Measurements from ENCODE around the gene PLEKHH1.
"Not testable (repeated sequence)": the region's sequence is repeated elsewhere in the genome, so short reads cannot be mapped to it uniquely, and the experiment has no call there.

The PLEKHH1 gene

DNA sequence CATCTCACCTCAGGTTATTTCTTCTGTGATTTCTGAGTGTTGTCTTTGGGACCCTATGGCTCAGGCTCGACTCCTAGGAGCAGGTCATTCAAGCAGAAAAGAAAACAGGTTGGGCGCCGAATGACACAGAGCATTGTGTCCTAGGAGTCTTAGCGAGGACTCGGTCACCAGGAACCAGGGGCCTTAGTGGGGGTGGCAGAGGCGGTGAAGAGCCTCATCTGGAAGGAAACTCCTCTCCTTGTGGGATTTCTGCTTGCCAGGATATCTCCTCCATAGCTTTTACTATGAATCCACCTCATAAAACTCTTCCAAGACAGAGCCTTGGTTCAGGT, 630 bp downstream of the PLEKHH1 start:
- no peak for DNase-seq (ENCODE audit: low read depth in 2 of 2)

DNA sequence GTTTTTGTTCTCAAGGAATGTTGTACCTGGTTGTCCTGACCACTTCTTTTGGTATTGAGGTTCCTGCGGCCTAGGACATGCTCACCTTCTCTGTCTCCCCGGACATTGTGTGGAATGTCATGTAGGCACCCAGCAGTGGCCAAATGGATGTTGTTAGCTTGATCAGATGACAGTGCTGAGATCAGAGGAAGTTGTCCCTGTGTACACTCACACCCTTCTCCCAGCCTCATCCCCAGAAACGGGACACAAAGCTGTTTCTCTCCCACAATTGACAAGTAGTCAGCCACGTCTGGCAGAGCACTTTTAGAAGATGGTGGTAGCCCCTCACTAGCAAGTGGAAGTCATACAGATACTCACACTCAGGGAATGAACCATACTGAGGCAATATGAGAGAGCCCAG, 3.0 kb downstream of the PLEKHH1 start:
- DNase-seq (ENCODE audit: low read depth in 2 of 2) = no peak

DNA sequence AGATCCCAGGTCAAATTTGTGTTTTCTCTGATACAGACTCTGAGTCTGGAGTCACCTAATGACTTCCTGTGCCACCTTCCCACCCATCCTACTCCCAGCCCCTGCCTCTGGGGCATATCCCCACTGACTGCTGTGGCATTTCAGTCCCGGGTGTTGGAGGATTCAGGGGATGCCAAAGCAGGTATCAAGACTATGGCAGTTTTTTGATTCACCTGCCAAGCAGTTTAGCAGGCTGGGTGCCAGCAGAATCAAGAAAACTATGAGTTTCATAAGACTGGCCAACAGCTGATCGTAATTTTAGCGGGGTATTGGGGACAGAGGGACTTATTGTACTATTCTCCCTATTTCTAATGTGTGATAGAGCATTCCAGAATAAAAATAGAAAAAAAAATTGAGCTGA, 4.6 kb downstream of the PLEKHH1 start:
- no peak for DNase-seq (ENCODE audit: low read depth in 2 of 2)

GRCh38 chr14:67538501-67538900, 5.4 kb downstream of the PLEKHH1 start:
- no peak for DNase-seq (ENCODE audit: low read depth in 2 of 2)

DNA sequence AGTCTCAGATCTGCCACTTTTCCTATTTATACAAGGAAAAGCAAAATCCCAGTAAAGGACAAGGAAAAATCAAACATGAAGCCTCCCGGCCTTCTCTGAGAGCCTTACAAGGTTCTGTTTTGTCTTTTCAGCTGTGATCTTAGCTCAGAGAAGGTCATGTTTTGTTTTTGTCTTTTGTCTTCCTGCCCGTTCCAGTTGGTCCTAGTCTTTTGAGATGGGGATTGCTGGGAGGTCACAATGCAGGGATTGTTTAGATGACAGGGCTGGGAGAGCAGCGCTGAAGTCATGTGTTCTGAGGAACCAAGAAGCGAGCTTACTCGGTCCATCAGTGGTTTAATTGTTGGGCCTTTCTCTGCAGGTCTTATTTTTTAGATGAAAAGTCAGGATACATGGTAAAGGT, 6.0 kb downstream of the PLEKHH1 start:
- no peak for DNase-seq (ENCODE audit: low read depth in 2 of 2)

DNA sequence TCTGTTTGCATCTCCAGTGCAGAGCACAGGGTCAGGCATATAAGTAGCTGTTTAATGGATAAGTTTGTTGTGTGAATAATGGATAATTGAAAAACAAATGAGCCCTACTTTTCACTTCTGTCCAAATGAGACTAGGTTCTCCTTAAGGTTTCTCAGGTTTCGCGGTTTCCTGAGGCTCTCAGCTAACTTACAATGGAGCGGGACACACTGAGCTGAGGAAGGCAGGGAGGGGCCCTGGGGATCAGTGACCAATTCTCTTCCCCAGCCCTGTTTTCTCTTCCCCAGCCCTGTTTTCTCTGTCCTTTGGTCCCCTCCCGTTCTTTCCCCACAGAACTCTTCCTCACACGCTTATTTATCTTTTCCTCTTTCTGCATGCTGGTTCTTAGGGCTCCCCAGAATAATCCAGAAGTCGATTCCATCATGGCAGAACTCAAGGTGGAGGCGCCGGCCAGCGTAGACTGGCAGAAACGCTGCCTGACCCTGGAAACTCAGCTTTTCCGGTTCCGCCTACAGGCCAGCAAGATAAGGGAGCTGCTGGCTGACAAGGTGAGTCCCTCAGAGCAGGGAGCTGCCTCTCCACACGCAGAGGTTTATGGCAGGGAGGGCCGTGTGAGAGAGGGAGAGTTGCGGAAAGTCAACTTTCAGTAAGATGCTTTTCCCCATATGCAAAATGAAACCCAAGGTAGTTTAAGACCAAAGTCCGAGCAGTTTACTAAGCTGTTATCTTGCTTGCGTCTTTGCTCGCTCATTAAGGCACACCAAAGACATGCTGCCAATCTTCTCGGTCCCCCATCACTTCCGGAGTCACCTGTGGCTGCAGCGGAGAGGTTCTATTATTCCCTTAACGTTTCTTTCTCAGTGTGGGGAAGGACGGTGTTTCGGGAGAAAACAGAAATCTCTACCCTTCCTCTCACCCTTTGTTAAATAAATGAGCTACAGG, 8.6 kb downstream of the PLEKHH1 start:
- DNase-seq (ENCODE audit: low read depth in 2 of 2) = no peak

- DNase-seq (ENCODE audit: low read depth in 2 of 2) = not testable (repeated sequence)
Observed at GRCh38 chr14:67542620-67543019, 9.5 kb downstream of the PLEKHH1 start.

DNA sequence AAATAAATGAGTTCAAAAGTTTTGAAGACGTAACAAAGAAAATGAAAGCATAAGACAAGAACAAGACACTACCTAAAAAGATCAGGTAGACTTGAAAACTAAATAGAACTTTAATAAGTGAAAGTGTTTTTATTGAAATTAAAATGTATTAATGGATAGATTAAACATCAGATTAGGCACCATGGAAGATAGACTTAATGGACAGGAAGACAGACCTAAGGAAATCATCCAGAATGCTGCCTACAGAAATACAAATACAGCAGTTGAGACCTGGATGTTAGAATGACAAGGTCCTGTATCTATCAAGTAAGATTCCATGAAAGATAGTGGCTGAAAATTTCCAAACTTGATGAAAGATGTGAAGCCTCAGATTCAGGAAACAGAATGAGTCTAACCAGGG, 11.5 kb downstream of the PLEKHH1 start:
- DNase-seq (ENCODE audit: low read depth in 2 of 2) = no peak

DNA sequence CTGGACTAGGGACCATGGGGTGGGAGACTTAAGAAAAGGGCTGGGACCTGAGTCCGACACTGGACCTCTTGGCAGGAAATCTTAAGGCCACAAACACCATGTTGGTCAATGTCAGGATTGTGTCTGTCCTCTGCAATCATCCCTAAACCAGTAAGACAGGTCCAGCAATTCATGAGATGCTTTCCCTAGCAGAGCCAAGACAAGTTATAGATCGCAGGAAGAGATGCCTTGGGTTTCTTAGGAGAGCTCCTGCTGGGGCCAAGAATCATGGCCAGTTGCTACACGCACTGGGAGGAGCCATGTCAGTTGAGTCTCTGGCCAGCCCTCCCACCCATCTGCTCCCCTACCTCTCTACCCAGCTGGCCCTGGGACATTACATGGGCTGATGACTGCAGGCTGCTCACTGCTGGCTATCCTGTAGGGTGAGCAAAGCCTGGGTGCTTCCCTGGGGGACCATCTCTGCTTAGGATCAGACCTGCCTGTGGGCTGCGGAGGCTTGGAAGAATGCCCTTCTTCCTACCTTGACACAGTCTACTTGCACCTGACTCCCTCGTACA, 14.2 kb downstream of the PLEKHH1 start:
- no peak for DNase-seq (ENCODE audit: low read depth in 2 of 2)

GRCh38 chr14:67549734-67550133, 16.6 kb downstream of the PLEKHH1 start:
- DNase-seq (ENCODE audit: low read depth in 2 of 2) = no peak

- DNase-seq (ENCODE audit: low read depth in 2 of 2) = no peak
Observed at GRCh38 chr14:67551123-67551522, 18.0 kb downstream of the PLEKHH1 start.

DNA sequence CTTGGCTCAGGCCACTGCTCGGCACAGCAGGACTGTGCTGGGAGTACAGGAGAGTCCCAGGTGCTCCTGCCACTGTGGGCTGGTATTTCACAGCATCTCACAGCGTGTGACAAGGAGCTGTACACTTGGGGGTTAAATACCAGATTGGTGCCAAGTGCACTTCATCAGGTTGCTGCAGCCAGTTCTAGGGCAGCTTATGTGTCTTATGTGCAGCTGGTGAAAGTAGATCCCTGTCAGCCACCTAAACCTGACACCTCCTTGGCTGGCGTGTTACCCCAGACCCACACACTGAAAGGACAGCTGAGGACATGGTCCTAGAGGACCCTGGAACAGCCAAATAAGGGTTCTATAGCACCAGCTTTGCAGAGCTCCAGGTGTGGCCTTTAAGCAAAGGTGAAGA, 18.9 kb downstream of the PLEKHH1 start:
- no peak for DNase-seq (ENCODE audit: low read depth in 2 of 2)

GRCh38 chr14:67553547-67553946, 20.5 kb downstream of the PLEKHH1 start:
- no peak for DNase-seq (ENCODE audit: low read depth in 2 of 2)

GRCh38 chr14:67554341-67554740, 21.3 kb downstream of the PLEKHH1 start:
- no peak for DNase-seq (ENCODE audit: low read depth in 2 of 2)

DNA sequence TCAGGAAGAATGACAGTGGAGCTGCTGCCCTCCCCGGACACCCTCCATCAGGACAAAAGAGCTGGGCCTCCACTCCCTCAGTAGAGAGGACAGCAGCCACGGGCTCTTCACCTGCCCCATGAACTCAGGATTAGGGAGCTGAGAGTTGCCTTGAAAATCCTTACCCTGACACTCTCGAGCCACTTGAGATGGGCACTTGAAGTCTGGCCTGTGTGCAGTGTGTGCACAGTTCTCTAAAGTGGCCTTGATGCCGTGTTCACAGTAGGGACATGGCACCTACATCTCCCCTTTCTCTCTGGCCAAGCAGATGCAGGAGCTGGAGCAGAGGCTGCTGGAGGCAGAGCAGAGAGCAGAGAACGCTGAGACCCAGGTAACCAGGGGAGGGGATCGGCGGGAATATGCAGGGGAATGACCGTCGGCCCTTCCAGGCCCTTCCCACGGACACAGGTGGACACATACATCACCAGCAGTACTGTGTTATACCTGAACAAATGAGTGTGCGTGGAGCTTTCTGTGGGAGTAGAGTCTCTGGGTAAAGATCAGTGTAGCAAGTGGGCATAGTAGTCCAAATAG, 22.5 kb downstream of the PLEKHH1 start:
- DNase-seq (ENCODE audit: low read depth in 2 of 2) = no peak

- DNase-seq (ENCODE audit: low read depth in 2 of 2) = no peak
Observed at GRCh38 chr14:67556671-67557070, 23.6 kb downstream of the PLEKHH1 start.

- DNase-seq (ENCODE audit: low read depth in 2 of 2) = no peak
Observed at GRCh38 chr14:67557118-67557517, 24.0 kb downstream of the PLEKHH1 start.

- no peak for DNase-seq (ENCODE audit: low read depth in 2 of 2)
Observed at GRCh38 chr14:67557656-67558055, 24.6 kb downstream of the PLEKHH1 start.

- DNase-seq (ENCODE audit: low read depth in 2 of 2) = no peak
Observed at GRCh38 chr14:67559639-67560038, 26.5 kb downstream of the PLEKHH1 start.

- no peak for DNase-seq (ENCODE audit: low read depth in 2 of 2)
Observed at GRCh38 chr14:67562025-67562775, 29.1 kb downstream of the PLEKHH1 start.

- DNase-seq (ENCODE audit: low read depth in 2 of 2) = no peak
Observed at GRCh38 chr14:67562776-67563150, 29.7 kb downstream of the PLEKHH1 start.

GRCh38 chr14:67564236-67564635, 31.1 kb downstream of the PLEKHH1 start:
- no peak for DNase-seq (ENCODE audit: low read depth in 2 of 2)

- DNase-seq (ENCODE audit: low read depth in 2 of 2) = no peak
Observed at GRCh38 chr14:67566908-67567307, 33.8 kb downstream of the PLEKHH1 start.
